ENCODE measurements around the gene TWIST1. TPM values are rescaled to one million over a fixed set of nuclear protein-coding genes. Genes with fewer than 3 reads are reported as not detected.

The TWIST1 gene
- total RNA-seq, result 1 to 10 TPM; 3.2 to 5.4 TPM
- long read RNA-seq, result 0 reads

GRCh38 chr7:19117091-19117869 lies at the start of gene TWIST1:
TWIST1 (minus strand) TSS chr7:19117636; CDS start chr7:19117321, 315 bp downstream.
- intact Hi-C loops (cut with DNase I), result no loop called here
- peak; percentile 67 for DNase-seq
- ATAC-seq, result peak; percentile 80 to 86

- DNase-seq, result no peak
- intact Hi-C loops (cut with DNase I), result no loop called here
- no peak for ATAC-seq
Observed at GRCh38 chr7:19161671-19162070, 44.2 kb upstream of the TWIST1 start.

GRCh38 chr7:19146699-19147098 lies 29.3 kb upstream of the TWIST1 start:
- intact Hi-C loops (cut with DNase I), result no loop called here
- DNase-seq (no peak), ATAC-seq (no peak)

- ATAC-seq (no peak), DNase-seq (no peak)
- intact Hi-C loops (cut with DNase I), result no loop called here
Observed at GRCh38 chr7:19145434-19146115, 28.1 kb upstream of the TWIST1 start.

GRCh38 chr7:19144661-19145433 lies 27.4 kb upstream of the TWIST1 start, which contains the start of gene FERD3L:
FERD3L (minus strand) TSS chr7:19145421; CDS start chr7:19145362, 59 bp downstream.
- ATAC-seq, result peak; percentile 15 to 27
- intact Hi-C loops (cut with DNase I), result no loop called here
- DNase-seq, result peak; percentile 19

GRCh38 chr7:19143881-19144574 lies 26.6 kb upstream of the TWIST1 start:
- DNase-seq, result no peak
- no peak for ATAC-seq
- intact Hi-C loops (cut with DNase I), result no loop called here

GRCh38 chr7:19139706-19140327 lies 22.4 kb upstream of the TWIST1 start:
- intact Hi-C loops (cut with DNase I), result no loop called here
- ATAC-seq (no peak), DNase-seq (no peak)

GRCh38 chr7:19133886-19134285 lies 16.4 kb upstream of the TWIST1 start:
- ATAC-seq (no peak), DNase-seq (no peak)
- intact Hi-C loops (cut with DNase I), result no loop called here

- intact Hi-C loops (cut with DNase I), result no loop called here
- ATAC-seq, result no peak
- DNase-seq, result no peak
Observed at GRCh38 chr7:19133390-19133789, 16.0 kb upstream of the TWIST1 start.

GRCh38 chr7:19128856-19129255 lies 11.4 kb upstream of the TWIST1 start:
- ATAC-seq (no peak), DNase-seq (no peak)
- intact Hi-C loops (cut with DNase I), result loop anchor here in 1 of 2 donors (10.0 kb wide), 1 partner anchor 536 kb away; no protein-coding TSS in a partner anchor

- intact Hi-C loops (cut with DNase I), result loop anchor here in 1 of 2 donors (10.0 kb wide), 1 partner anchor 543 kb away; no protein-coding TSS in a partner anchor
- no peak for ATAC-seq
- DNase-seq, result no peak
Observed at GRCh38 chr7:19121977-19122588, 4.6 kb upstream of the TWIST1 start.

GRCh38 chr7:19119870-19120486 lies 2.5 kb upstream of the TWIST1 start:
- ATAC-seq, result no peak
- intact Hi-C loops (cut with DNase I), result loop anchor here in 1 of 2 donors (10.0 kb wide), 1 partner anchor 545 kb away; no protein-coding TSS in a partner anchor

GRCh38 chr7:19119372-19119771 lies 1.9 kb upstream of the TWIST1 start:
- intact Hi-C loops (cut with DNase I), result no loop called here
- DNase-seq (no peak), ATAC-seq (no peak)

More at GRCh38 chr7:19119870-19120486, 2.5 kb upstream of the TWIST1 start:
- DNase-seq, result no peak

GRCh38 chr7:19118636-19119371 lies 1.4 kb upstream of the TWIST1 start:
- no peak for DNase-seq
- no peak for ATAC-seq
- intact Hi-C loops (cut with DNase I), result no loop called here

GRCh38 chr7:19117870-19118608 lies 603 bp upstream of the TWIST1 start:
- intact Hi-C loops (cut with DNase I), result no loop called here
- DNase-seq, result peak; percentile 33
- peak; percentile 44 to 45 for ATAC-seq
